Activated CD4-positive, alpha-beta T cell treated with anti-CD3 and anti-CD28 coated beads, Interleukin-2, amount 50 U/mL, for 48 hours (primary cell): ENCODE data around the gene ARHGEF10L.

ENCODE experiments used
- DNase-seq, 2 experiments: peaks; one replicate each; pipeline ENCODE4 v3.0.0-alpha.2; 2020

ARHGEF10L gene

GRCh38 chr1:17551755-17552234 lies 12.3 kb downstream of the ARHGEF10L start:
- DNase-seq = no peak

- no peak for DNase-seq
Observed at GRCh38 chr1:17553975-17554700, 14.6 kb downstream of the ARHGEF10L start.

GRCh38 chr1:17554954-17555353 lies 15.5 kb downstream of the ARHGEF10L start:
- DNase-seq = no peak

- no peak for DNase-seq
Observed at GRCh38 chr1:17557986-17558385, 18.5 kb downstream of the ARHGEF10L start.

GRCh38 chr1:17558541-17558940 lies 19.0 kb downstream of the ARHGEF10L start:
- no peak for DNase-seq

GRCh38 chr1:17558954-17559614 lies 19.6 kb downstream of the ARHGEF10L start:
- no peak for DNase-seq

GRCh38 chr1:17559615-17560419 lies 20.3 kb downstream of the ARHGEF10L start:
- no peak for DNase-seq

- DNase-seq = no peak
Observed at GRCh38 chr1:17561247-17561548, 21.7 kb downstream of the ARHGEF10L start.

- no peak for DNase-seq
Observed at GRCh38 chr1:17561561-17561985, 22.1 kb downstream of the ARHGEF10L start.

- no peak for DNase-seq
Observed at GRCh38 chr1:17562375-17562774, 22.9 kb downstream of the ARHGEF10L start.

GRCh38 chr1:17563494-17564281 lies 24.2 kb downstream of the ARHGEF10L start:
- DNase-seq = no peak

- DNase-seq = no peak
Observed at GRCh38 chr1:17564458-17565393, 25.2 kb downstream of the ARHGEF10L start.

GRCh38 chr1:17565461-17566252 lies 26.2 kb downstream of the ARHGEF10L start:
- DNase-seq = no peak

GRCh38 chr1:17566417-17566816 lies 26.9 kb downstream of the ARHGEF10L start:
- DNase-seq = no peak

GRCh38 chr1:17566892-17567291 lies 27.4 kb downstream of the ARHGEF10L start:
- DNase-seq = no peak

- no peak for DNase-seq
Observed at GRCh38 chr1:17567582-17567981, 28.1 kb downstream of the ARHGEF10L start.

GRCh38 chr1:17568014-17568900 lies 28.8 kb downstream of the ARHGEF10L start:
- DNase-seq = no peak

GRCh38 chr1:17569200-17570139 lies 30.0 kb downstream of the ARHGEF10L start:
- DNase-seq = no peak

GRCh38 chr1:17570228-17570627 lies 30.7 kb downstream of the ARHGEF10L start:
- DNase-seq = no peak
